ENCODE results near the gene OR51D1. TPM values are rescaled to one million over a fixed set of nuclear protein-coding genes. Genes with fewer than 3 reads are reported as not detected.

Gene OR51D1
- total and polyA plus RNA-seq, 4 donors: not detected

GRCh38 chr11:4610258-4610935, 26.9 kb upstream of the OR51D1 start:
- no peaks in the 10 kb centered on the region for H3K27me3 ChIP-seq (ENCODE audit: control insufficient read depth in 1 of 2, insufficient read depth in 2 of 2, low read length in 1 of 2)
- peak overlapping the region in 1 of 2 donors; percentile 41 for H3K4me3 ChIP-seq (ENCODE audit: low read length in 2 of 2)
- intact Hi-C loops (cut with DNase I): no loop called here
- H3K36me3 ChIP-seq (ENCODE audit: control insufficient read depth in 1 of 2, insufficient read depth in 2 of 2, low read length in 1 of 2): no peaks in the 10 kb centered on the region
- DNase-seq: no peak
- ATAC-seq (ENCODE audit: low FRiP score): no peak
- peak overlapping the region in 1 of 2 donors; percentile 61 for H3K27ac ChIP-seq (ENCODE audit: low read depth in 1 of 2, low read length in 2 of 2)
- H3K9me3 ChIP-seq (ENCODE audit: control insufficient read depth, low read length): no peaks in the 10 kb centered on the region
- H3K4me1 ChIP-seq (ENCODE audit: control insufficient read depth in 1 of 2, insufficient read depth in 2 of 2, low read length in 2 of 2): peaks cover 0 to 2% of the 10 kb centered on the region in 2 donors
- 9 to 14% methylated on average over 3 of the region's 3 CpGs for WGBS, 2 donors

- DNase-seq (no peak), ATAC-seq (ENCODE audit: low FRiP score) (no peak)
- 88 to 91% methylated on average over 2 of the region's 2 CpGs for WGBS, 2 donors
- Histone ChIP-seq H3K4me3 (ENCODE audit: low read length in 2 of 2) (no peak overlapping the region), H3K27ac (ENCODE audit: low read depth in 1 of 2, low read length in 2 of 2) (no peak overlapping the region), H3K27me3 (ENCODE audit: control insufficient read depth in 1 of 2, insufficient read depth in 2 of 2, low read length in 1 of 2) (no peaks in the 10 kb centered on the region), H3K36me3 (ENCODE audit: control insufficient read depth in 1 of 2, insufficient read depth in 2 of 2, low read length in 1 of 2) (no peaks in the 10 kb centered on the region), H3K9me3 (ENCODE audit: control insufficient read depth, low read length) (no peaks in the 10 kb centered on the region), H3K4me1 (ENCODE audit: control insufficient read depth in 1 of 2, insufficient read depth in 2 of 2, low read length in 2 of 2) (peaks cover 0 to 2% of the 10 kb centered on the region in 2 donors)
- intact Hi-C loops (cut with DNase I): no loop called here
These were observed 25.3 kb upstream of the OR51D1 start for GRCh38 chr11:4611986-4612385.

DNA sequence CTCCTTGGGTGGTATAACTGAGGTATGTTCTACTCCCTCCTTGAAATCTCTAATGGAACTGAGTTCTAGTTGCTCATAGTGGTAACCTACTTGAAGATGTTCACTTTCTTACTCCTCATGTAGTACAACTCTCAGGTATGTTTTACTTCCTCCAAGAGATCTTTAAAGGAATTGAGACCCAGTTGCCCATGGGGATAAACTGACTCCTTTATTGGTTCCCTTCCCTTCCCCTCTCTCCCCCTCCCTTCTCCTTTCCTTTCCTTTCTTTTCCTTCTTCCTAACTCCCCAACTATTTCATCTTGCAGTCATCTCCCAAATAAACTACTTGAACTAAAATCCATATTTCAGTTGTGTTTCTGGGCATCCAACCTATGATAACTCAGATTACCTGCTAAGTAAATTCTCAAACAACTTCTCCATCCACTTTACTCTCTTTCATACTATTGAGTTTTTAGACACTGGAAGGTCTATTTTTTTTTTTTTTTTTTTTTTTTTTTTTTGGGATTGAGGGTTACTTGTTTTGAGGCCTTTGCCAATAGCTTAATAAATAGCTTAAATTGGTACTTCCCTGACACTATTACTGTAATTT, 21.3 kb upstream of the OR51D1 start:
- no peaks in the 10 kb centered on the region for H3K4me1 ChIP-seq (ENCODE audit: control insufficient read depth in 1 of 2, insufficient read depth in 2 of 2, low read length in 2 of 2)
- no peak overlapping the region for H3K27ac ChIP-seq (ENCODE audit: low read depth in 1 of 2, low read length in 2 of 2)
- H3K9me3 ChIP-seq (ENCODE audit: control insufficient read depth, low read length): peaks cover 2% of the 10 kb centered on the region
- no peaks in the 10 kb centered on the region for H3K36me3 ChIP-seq (ENCODE audit: control insufficient read depth in 1 of 2, insufficient read depth in 2 of 2, low read length in 1 of 2)
- H3K27me3 ChIP-seq (ENCODE audit: control insufficient read depth in 1 of 2, insufficient read depth in 2 of 2, low read length in 1 of 2): no peaks in the 10 kb centered on the region
- H3K4me3 ChIP-seq (ENCODE audit: low read length in 2 of 2): no peak overlapping the region
- intact Hi-C loops (cut with DNase I): no loop called here
- no peak for ATAC-seq (ENCODE audit: low FRiP score)
- no peak for DNase-seq

- no peak for ATAC-seq (ENCODE audit: low FRiP score)
- Histone ChIP-seq H3K27me3 (ENCODE audit: control insufficient read depth in 1 of 2, insufficient read depth in 2 of 2, low read length in 1 of 2) (no peaks in the 10 kb centered on the region), H3K4me3 (ENCODE audit: low read length in 2 of 2) (no peak overlapping the region), H3K36me3 (ENCODE audit: control insufficient read depth in 1 of 2, insufficient read depth in 2 of 2, low read length in 1 of 2) (no peaks in the 10 kb centered on the region), H3K27ac (ENCODE audit: low read depth in 1 of 2, low read length in 2 of 2) (no peak overlapping the region), H3K9me3 (ENCODE audit: control insufficient read depth, low read length) (peaks cover 2% of the 10 kb centered on the region), H3K4me1 (ENCODE audit: control insufficient read depth in 1 of 2, insufficient read depth in 2 of 2, low read length in 2 of 2) (no peaks in the 10 kb centered on the region)
- intact Hi-C loops (cut with DNase I): no loop called here
- no peak for DNase-seq
- WGBS, 2 donors: 73 to 76% methylated on average over 9 of the region's 9 CpGs
These were observed 17.8 kb upstream of the OR51D1 start for GRCh38 chr11:4619514-4619913.

- Histone ChIP-seq H3K4me3 (ENCODE audit: low read length in 2 of 2) (no peak overlapping the region), H3K36me3 (ENCODE audit: control insufficient read depth in 1 of 2, insufficient read depth in 2 of 2, low read length in 1 of 2) (no peaks in the 10 kb centered on the region), H3K9me3 (ENCODE audit: control insufficient read depth, low read length) (peaks cover 6% of the 10 kb centered on the region), H3K27me3 (ENCODE audit: control insufficient read depth in 1 of 2, insufficient read depth in 2 of 2, low read length in 1 of 2) (peaks cover 0 to 1% of the 10 kb centered on the region in 2 donors), H3K27ac (ENCODE audit: low read depth in 1 of 2, low read length in 2 of 2) (no peak overlapping the region), H3K4me1 (ENCODE audit: control insufficient read depth in 1 of 2, insufficient read depth in 2 of 2, low read length in 2 of 2) (no peaks in the 10 kb centered on the region)
- 29 to 32% methylated on average over 15 of the region's 15 CpGs for WGBS, 2 donors
- intact Hi-C loops (cut with DNase I): no loop called here
- DNase-seq: no peak
- ATAC-seq (ENCODE audit: low FRiP score): no peak
These were observed 10.8 kb upstream of the OR51D1 start for GRCh38 chr11:4626207-4627099.

GRCh38 chr11:4636136-4636535, 1.1 kb upstream of the OR51D1 start:
- no peak for ATAC-seq (ENCODE audit: low FRiP score)
- WGBS, 2 donors: 33 to 55% methylated on average over 2 of the region's 2 CpGs
- no peaks in the 10 kb centered on the region for H3K4me1 ChIP-seq (ENCODE audit: control insufficient read depth in 1 of 2, insufficient read depth in 2 of 2, low read length in 2 of 2)
- no peaks in the 10 kb centered on the region for H3K9me3 ChIP-seq (ENCODE audit: control insufficient read depth, low read length)
- no peaks in the 10 kb centered on the region for H3K36me3 ChIP-seq (ENCODE audit: control insufficient read depth in 1 of 2, insufficient read depth in 2 of 2, low read length in 1 of 2)
- no peak for DNase-seq
- no peaks in the 10 kb centered on the region for H3K27me3 ChIP-seq (ENCODE audit: control insufficient read depth in 1 of 2, insufficient read depth in 2 of 2, low read length in 1 of 2)
- intact Hi-C loops (cut with DNase I): loop anchor here (5.0 to 10.0 kb wide), 2 partner anchors 191 to 369 kb away; no protein-coding TSS in a partner anchor
- H3K27ac ChIP-seq (ENCODE audit: low read depth in 1 of 2, low read length in 2 of 2): no peak overlapping the region
- H3K4me3 ChIP-seq (ENCODE audit: low read length in 2 of 2): no peak overlapping the region

DNA sequence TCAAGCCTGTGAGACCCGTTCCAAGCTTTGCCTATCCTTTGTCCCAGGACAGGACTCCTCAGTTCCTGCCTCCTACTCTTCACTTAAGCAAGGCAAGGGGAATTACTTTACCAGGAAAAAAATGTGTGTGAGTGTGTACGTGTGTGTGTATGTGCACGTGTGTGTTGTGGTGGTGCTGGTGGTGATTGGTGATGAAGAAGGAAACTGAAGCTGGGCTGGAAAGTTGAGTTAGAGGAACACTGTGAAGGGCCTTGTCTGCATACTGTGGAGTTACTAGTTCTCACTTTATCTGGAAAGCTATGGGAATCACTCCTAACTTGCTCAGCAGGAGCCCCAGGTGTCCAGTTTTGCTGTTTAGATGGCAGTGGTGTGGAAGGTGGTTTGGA, 378 bp downstream of the OR51D1 start:
- no peak for DNase-seq
- no peak overlapping the region for H3K27ac ChIP-seq (ENCODE audit: low read depth in 1 of 2, low read length in 2 of 2)
- H3K36me3 ChIP-seq (ENCODE audit: control insufficient read depth in 1 of 2, insufficient read depth in 2 of 2, low read length in 1 of 2): no peaks in the 10 kb centered on the region
- H3K4me3 ChIP-seq (ENCODE audit: low read length in 2 of 2): no peak overlapping the region
- ATAC-seq (ENCODE audit: low FRiP score): no peak
- 84 to 86% methylated on average over 3 of the region's 3 CpGs for WGBS, 2 donors
- no peaks in the 10 kb centered on the region for H3K27me3 ChIP-seq (ENCODE audit: control insufficient read depth in 1 of 2, insufficient read depth in 2 of 2, low read length in 1 of 2)
- no peaks in the 10 kb centered on the region for H3K9me3 ChIP-seq (ENCODE audit: control insufficient read depth, low read length)
- intact Hi-C loops (cut with DNase I): loop anchor here (5.0 to 10.0 kb wide), 2 partner anchors 190 to 367 kb away; no protein-coding TSS in a partner anchor
- H3K4me1 ChIP-seq (ENCODE audit: control insufficient read depth in 1 of 2, insufficient read depth in 2 of 2, low read length in 2 of 2): no peaks in the 10 kb centered on the region

GRCh38 chr11:4639931-4640330, 2.7 kb downstream of the OR51D1 start:
- no peak for DNase-seq
- Histone ChIP-seq H3K27me3 (ENCODE audit: control insufficient read depth in 1 of 2, insufficient read depth in 2 of 2, low read length in 1 of 2) (no peaks in the 10 kb centered on the region), H3K4me3 (ENCODE audit: low read length in 2 of 2) (no peak overlapping the region), H3K36me3 (ENCODE audit: control insufficient read depth in 1 of 2, insufficient read depth in 2 of 2, low read length in 1 of 2) (no peaks in the 10 kb centered on the region), H3K27ac (ENCODE audit: low read depth in 1 of 2, low read length in 2 of 2) (no peak overlapping the region), H3K9me3 (ENCODE audit: control insufficient read depth, low read length) (no peaks in the 10 kb centered on the region), H3K4me1 (ENCODE audit: control insufficient read depth in 1 of 2, insufficient read depth in 2 of 2, low read length in 2 of 2) (no peaks in the 10 kb centered on the region)
- WGBS, 2 donors: 94 to 95% methylated on average over 6 of the region's 6 CpGs
- ATAC-seq (ENCODE audit: low FRiP score): no peak
- intact Hi-C loops (cut with DNase I): loop anchor here (5.0 to 10.0 kb wide), 2 partner anchors 187 to 365 kb away; no protein-coding TSS in a partner anchor
